ENCODE measurements around the gene FOXJ3.

FOXJ3 gene

GRCh38 chr1:42315500-42315899 is 19.5 kb downstream of the FOXJ3 start:
- no peak overlapping the region for H3K4me3 ChIP-seq (ENCODE audit: low read length)
- DNase-seq (ENCODE audit: low read depth, low spot score), result no peak

DNA sequence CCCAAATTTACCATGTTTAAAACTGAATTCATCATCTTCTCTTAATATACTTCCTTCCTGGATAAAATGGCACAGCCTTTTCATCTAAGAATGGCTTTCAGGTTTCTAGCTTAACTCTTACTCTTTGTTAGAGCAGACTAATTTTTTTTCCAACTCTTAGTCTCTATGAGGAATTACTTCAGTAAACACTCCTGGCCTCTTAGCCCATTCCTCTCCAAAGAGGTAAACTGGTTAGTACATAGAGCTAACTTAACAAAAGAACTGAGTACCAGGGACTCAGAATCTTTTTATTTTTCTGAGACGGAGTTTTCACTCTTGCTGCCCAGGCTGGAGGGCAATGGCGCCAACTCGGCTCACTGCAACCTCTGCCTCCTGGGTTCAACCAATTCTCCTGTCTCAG is 21.1 kb downstream of the FOXJ3 start:
- DNase-seq (ENCODE audit: low read depth, low spot score), result no peak
- no peak overlapping the region for H3K4me3 ChIP-seq (ENCODE audit: low read length)

GRCh38 chr1:42312576-42313212 is 22.3 kb downstream of the FOXJ3 start:
- no peak for DNase-seq (ENCODE audit: low read depth, low spot score)
- no peak overlapping the region for H3K4me3 ChIP-seq (ENCODE audit: low read length)

GRCh38 chr1:42311897-42312296 is 23.1 kb downstream of the FOXJ3 start:
- DNase-seq (ENCODE audit: low read depth, low spot score), result no peak
- no peak overlapping the region for H3K4me3 ChIP-seq (ENCODE audit: low read length)

DNA sequence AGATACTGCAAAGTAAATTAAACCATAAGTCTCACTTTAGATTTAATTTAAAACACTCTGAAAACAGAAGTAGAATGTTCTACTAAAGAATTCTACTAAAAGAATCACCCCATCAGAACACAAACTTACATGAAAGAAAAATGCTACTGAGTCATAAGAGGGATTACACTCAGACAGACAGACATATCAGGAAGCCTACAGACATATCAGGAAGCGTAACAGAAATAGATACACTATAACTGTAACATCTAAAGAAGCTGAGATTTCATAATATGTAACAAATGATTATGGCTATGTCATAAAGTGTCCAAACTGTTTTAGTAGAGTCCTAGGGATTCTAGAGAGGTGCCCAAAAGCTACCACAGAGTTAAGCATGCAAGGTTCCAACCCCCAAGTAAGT is 23.9 kb downstream of the FOXJ3 start:
- DNase-seq (ENCODE audit: low read depth, low spot score), result no peak

DNA sequence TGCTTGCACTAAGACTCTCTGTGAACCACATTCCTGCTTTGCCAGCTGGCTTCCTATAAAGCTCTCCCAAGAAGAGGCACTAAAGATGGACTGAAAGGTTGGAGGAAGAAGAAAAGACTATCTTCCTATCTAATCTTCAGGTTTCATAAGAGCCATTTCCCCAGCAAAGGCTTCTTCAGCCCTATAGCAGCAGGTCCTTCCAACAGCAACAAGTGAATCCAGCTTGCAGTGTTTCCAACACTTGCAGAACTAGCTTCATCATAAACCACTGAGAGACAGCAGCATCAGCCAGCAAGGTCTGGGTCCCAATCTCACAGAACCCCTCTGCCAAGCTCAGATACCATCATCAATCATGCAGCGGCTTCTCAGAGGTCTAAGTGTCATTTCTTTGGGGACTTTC is 28.1 kb downstream of the FOXJ3 start:
- DNase-seq (ENCODE audit: low read depth, low spot score), result no peak
- no peak overlapping the region for H3K4me3 ChIP-seq (ENCODE audit: low read length)

More for the DNA sequence above, 23.9 kb downstream of the FOXJ3 start:
- no peak overlapping the region for H3K4me3 ChIP-seq (ENCODE audit: low read length)

- H3K4me3 ChIP-seq (ENCODE audit: low read length), result no peak overlapping the region
- no peak for DNase-seq (ENCODE audit: low read depth, low spot score)
Measured at GRCh38 chr1:42305639-42306038, 29.4 kb downstream of the FOXJ3 start.

DNA sequence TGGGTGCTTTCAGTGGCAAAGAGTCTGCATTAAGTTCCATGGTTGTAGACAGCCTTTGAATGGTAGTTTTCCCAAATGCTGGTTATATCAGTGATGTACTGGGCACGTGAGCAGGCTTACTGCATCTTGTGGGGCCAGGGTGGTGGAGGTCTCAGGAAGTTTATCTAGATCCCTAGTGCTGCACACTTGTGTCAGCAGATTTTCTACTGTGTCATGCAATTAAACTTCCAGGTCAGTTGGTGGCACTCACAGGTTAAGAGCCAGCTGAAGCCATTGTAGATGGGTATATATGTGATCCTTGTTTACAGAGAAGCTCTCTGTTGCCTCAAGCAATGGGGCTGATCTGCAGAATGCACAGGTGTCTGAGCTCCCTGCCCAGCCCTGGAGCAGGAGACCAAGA is 33.0 kb downstream of the FOXJ3 start:
- H3K4me3 ChIP-seq (ENCODE audit: low read length), result no peak overlapping the region
- DNase-seq (ENCODE audit: low read depth, low spot score), result no peak

DNA sequence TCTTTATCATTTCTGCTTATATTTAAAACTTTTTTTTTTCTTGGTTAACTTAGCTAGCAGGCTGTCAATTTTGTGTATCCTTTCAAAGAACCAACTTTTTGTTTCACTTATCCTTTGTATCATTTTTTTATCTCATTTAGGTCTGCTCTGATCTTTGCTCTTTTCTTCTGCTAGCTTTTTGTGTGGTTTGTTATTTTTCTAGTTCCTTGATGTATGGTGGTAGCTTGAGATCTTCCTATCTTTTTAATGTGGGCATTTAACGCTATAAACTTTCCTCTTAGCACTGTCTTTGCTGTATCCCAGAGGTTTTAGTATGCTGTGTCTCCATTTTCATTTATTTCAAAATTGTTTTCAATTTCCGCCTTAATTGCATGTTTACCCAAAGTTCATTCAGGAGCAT is 36.5 kb downstream of the FOXJ3 start:
- DNase-seq (ENCODE audit: low read depth, low spot score), result peak; percentile 82
- no peak overlapping the region for H3K4me3 ChIP-seq (ENCODE audit: low read length)

GRCh38 chr1:42295816-42296215 is 39.2 kb downstream of the FOXJ3 start:
- no peak overlapping the region for H3K4me3 ChIP-seq (ENCODE audit: low read length)
- no peak for DNase-seq (ENCODE audit: low read depth, low spot score)

DNA sequence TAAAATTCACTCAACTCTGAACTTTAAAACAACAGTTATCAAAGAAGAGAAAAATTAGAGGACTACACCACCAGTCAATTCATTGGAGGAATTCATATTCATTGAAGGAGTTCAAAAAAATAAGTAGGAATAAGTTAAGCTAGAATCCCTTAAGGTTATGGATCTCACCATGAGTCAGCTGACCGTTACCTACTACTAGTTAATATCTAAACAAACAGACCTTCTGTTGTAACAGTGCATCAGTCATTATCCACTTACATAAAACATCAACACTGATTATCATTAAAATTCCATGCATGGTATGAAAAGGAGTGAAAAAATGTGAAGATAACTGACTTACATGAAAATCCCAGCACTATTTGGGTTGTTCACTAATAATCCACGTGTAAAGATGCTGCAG is 44.9 kb downstream of the FOXJ3 start:
- H3K4me3 ChIP-seq (ENCODE audit: low read length), result no peak overlapping the region
- no peak for DNase-seq (ENCODE audit: low read depth, low spot score)

DNA sequence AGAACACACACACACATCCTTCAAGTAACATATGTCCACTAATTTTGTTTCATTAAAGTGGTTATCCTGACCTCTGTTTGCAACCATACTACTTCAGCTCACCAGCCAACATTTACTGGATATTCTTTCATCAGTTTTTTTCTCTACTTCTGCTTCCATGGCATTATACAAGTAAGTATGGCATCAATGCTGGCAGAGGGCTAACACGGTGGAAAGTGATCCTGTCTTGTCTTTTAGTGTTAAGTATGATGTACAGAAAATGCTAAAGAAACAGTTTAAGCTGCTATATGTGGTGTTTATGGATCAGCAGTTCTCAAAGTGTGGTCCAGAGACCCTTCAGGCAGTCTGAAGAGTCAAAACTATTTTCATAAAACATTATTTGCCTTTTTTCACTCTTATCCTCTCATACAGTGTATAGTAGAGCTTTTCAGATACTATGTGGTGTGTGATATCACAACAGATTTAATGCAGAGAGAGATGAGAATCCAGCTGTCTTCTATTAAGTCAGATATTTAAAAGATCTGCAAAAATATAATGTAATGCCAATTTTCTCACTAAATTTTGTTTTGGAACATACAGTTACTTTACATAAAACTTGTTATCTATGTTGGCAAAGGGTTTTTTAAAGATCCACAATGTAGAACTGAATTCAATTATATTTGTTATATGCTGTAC is 46.6 kb downstream of the FOXJ3 start:
- no peak overlapping the region for H3K4me3 ChIP-seq (ENCODE audit: low read length)
- no peak for DNase-seq (ENCODE audit: low read depth, low spot score)

- no peak for DNase-seq (ENCODE audit: low read depth, low spot score)
- no peak overlapping the region for H3K4me3 ChIP-seq (ENCODE audit: low read length)
Measured at GRCh38 chr1:42282867-42283583, 52.0 kb downstream of the FOXJ3 start.

GRCh38 chr1:42282024-42282579 is 52.9 kb downstream of the FOXJ3 start:
- no peak overlapping the region for H3K4me3 ChIP-seq (ENCODE audit: low read length)
- DNase-seq (ENCODE audit: low read depth, low spot score), result no peak

- no peak for DNase-seq (ENCODE audit: low read depth, low spot score)
- H3K4me3 ChIP-seq (ENCODE audit: low read length), result no peak overlapping the region
Measured at GRCh38 chr1:42280821-42281220, 54.2 kb downstream of the FOXJ3 start.

DNA sequence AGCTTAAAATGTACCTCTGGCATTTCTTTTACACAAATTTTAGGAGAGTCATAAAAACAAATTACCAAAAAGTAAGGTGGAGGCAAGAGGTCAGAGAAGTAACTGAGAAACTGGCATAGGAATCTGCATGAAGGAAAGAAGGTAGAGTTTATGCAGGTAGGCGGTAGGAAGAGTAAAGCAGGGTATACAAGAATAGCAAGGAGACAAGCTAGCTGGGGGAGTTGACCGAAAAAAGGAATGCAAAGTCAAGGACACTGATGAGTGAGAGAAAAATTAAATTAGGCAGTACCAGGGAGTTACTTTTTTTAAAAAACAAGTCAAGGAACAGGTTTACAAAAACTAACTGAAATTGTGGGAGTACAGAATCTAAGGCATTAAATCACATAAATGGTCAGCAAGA is 56.0 kb downstream of the FOXJ3 start:
- DNase-seq (ENCODE audit: low read depth, low spot score), result no peak
- peak overlapping the region; percentile 27 for H3K4me3 ChIP-seq (ENCODE audit: low read length)

DNA sequence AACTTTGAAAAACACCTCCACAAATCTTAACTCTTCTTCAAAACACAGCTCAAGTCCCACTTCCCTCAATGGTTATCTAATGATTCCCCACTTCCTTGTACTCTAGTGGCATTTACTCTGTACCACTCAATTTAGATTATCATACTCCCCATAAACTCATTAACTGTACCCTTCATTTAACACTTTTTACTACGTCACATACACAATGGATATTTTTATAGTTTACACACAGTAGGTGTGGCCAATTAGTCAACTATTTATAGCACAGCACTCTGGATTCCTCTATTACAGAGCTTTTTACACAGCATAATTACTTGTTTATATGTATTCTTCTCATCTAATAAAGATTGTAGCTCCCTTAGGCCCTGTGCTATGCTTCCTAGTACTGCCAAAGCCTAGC is 62.1 kb downstream of the FOXJ3 start:
- H3K4me3 ChIP-seq (ENCODE audit: low read length), result no peak overlapping the region
- DNase-seq (ENCODE audit: low read depth, low spot score), result no peak

GRCh38 chr1:42267904-42268303 is 67.1 kb downstream of the FOXJ3 start:
- DNase-seq (ENCODE audit: low read depth, low spot score), result no peak
- H3K4me3 ChIP-seq (ENCODE audit: low read length), result no peak overlapping the region

DNA sequence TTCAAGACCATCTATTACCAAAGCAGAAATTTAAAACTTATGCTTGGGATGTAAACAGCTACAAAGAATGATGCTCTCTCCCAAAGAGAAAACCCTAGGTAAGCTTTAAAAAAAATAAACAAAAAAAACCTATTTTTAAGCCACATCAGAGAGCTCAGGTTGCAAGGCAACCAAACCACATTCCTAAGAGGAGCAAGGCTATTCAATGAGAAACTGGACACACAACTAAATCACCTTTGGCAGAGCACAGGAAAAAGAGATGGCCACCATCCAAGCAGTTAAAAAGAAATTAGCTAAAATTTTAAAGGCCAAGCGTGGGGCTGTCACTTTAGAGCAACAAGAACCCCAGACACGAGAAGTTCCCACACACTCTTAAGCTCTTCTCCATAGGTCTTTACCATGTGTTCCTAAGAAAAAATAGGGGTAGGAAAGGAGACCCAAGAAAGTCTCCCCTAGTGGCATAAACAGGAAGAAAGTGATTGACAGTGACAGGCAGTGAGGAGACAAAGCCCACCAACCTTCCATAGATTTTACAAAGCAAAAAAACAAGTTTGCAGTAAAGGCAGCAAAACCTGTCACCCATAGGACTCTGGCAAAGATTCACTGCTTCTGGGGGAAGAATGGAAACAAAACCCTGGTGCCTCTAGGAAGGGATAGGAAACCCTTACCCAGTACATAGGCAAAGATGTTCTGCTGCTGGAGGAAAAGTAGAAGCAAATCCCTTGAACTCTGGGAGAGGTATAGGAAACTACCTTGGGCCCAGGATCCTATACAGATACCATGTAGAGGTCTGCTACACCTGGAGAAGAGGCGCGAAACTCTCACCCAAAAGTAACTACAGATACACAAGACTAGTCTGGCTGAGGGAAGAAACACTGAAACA is 68.5 kb downstream of the FOXJ3 start:
- no peak for DNase-seq (ENCODE audit: low read depth, low spot score)
- no peak overlapping the region for H3K4me3 ChIP-seq (ENCODE audit: low read length)
